ENCODE results near the gene SCMH1.
"Not testable (repeated sequence)": the region's sequence is repeated elsewhere in the genome, so short reads cannot be mapped to it uniquely, and the experiment has no call there.

The SCMH1 gene

GRCh38 chr1:41215623-41216022 is 26.5 kb downstream of the SCMH1 start:
- Histone ChIP-seq H3K36me3 (no peaks in the 10 kb centered on the region), H3K27me3 (no peaks in the 10 kb centered on the region), H3K9me3 (no peaks in the 10 kb centered on the region), H3K4me3 (ENCODE audit: low read depth, low read length) (no peak overlapping the region), H3K4me1 (no peaks in the 10 kb centered on the region)
- TF ChIP-seq, protein P1, sequence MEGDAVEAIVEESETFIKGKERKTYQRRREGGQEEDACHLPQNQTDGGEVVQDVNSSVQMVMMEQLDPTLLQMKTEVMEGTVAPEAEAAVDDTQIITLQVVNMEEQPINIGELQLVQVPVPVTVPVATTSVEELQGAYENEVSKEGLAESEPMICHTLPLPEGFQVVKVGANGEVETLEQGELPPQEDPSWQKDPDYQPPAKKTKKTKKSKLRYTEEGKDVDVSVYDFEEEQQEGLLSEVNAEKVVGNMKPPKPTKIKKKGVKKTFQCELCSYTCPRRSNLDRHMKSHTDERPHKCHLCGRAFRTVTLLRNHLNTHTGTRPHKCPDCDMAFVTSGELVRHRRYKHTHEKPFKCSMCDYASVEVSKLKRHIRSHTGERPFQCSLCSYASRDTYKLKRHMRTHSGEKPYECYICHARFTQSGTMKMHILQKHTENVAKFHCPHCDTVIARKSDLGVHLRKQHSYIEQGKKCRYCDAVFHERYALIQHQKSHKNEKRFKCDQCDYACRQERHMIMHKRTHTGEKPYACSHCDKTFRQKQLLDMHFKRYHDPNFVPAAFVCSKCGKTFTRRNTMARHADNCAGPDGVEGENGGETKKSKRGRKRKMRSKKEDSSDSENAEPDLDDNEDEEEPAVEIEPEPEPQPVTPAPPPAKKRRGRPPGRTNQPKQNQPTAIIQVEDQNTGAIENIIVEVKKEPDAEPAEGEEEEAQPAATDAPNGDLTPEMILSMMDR (IDR thresholded peaks at IDR 0.05; ENCODE audit: low read depth, low read length): no peak
- DNase-seq: no peak

DNA sequence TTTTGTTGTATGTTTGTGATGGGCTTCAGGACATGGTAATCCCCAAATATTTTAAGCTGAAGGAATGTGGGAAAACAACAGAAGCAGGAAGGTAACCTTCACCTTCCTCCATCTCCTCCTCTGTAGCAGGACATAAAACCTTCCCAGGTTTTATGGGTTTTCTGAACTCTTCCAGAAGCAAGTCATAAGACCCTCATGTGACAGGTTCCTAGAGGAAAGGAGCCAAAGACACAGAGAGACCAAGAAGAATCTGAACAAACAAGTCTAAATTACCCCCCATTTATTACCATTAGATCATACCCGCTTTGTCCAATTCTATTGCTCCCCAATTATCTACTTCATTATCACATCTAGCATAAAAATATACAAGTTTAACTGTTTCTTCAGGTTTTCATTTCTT is 28.8 kb downstream of the SCMH1 start:
- Histone ChIP-seq H3K4me3 (ENCODE audit: low read depth, low read length) (no peak overlapping the region), H3K4me1 (no peaks in the 10 kb centered on the region), H3K9me3 (no peaks in the 10 kb centered on the region), H3K27me3 (no peaks in the 10 kb centered on the region), H3K36me3 (no peaks in the 10 kb centered on the region)
- no peak for DNase-seq
- TF ChIP-seq, protein P1 (IDR thresholded peaks at IDR 0.05; ENCODE audit: low read depth, low read length): no peak

- H3K4me1 ChIP-seq; DNase-seq; H3K9me3 ChIP-seq; H3K27me3 ChIP-seq; H3K4me3 ChIP-seq (ENCODE audit: low read depth, low read length); H3K36me3 ChIP-seq: not testable (repeated sequence)
Observed at GRCh38 chr1:41211608-41212007, 30.5 kb downstream of the SCMH1 start.

DNA sequence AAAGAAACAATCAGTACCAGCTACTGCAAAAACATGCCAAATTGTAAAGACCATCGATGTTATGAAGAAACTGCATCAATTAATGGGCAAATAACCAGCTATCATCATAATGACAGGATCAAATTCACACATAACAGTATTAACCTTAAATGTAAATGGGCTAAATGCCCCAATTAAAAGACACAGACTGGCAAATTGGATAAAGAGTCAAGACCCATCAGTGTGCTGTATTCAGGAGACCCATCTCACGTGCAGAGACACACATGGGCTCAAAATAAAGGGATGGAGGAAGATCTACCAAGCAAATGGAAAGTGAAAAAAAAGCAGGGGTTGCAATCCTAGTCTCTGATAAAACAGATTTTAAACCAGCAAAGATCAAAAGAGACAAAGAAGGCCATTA is 35.1 kb downstream of the SCMH1 start:
- not testable (repeated sequence) for DNase-seq; H3K4me3 ChIP-seq (ENCODE audit: low read depth, low read length); H3K9me3 ChIP-seq; H3K4me1 ChIP-seq; H3K36me3 ChIP-seq; H3K27me3 ChIP-seq

DNA sequence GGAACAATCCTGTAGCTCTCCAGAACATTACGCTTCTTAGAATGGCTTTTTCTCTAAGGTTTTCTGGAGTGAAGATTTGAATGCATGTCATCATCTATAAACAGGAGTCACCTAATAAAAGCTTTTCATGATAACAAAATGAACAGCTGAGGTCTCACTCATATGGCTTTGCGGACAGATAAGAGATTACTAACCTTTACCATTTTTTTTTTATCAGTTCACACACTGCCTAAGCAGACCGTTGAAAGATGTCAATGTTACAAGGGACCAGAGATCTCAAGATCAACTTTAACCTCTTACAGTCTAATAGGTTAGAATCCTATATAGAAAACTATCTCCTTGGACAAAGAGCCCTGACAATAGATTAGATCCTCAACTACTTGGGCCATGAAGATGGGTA is 41.4 kb downstream of the SCMH1 start:
- no peaks in the 10 kb centered on the region for H3K27me3 ChIP-seq
- no peaks in the 10 kb centered on the region for H3K4me1 ChIP-seq
- no peaks in the 10 kb centered on the region for H3K36me3 ChIP-seq
- TF ChIP-seq, protein P1 (IDR thresholded peaks at IDR 0.05; ENCODE audit: low read depth, low read length): no peak
- H3K4me3 ChIP-seq (ENCODE audit: low read depth, low read length): no peak overlapping the region
- no peaks in the 10 kb centered on the region for H3K9me3 ChIP-seq
- DNase-seq: no peak

- Histone ChIP-seq H3K9me3 (no peaks in the 10 kb centered on the region), H3K27me3 (no peaks in the 10 kb centered on the region)
Observed at GRCh38 chr1:41199375-41199774, 42.7 kb downstream of the SCMH1 start.

DNA sequence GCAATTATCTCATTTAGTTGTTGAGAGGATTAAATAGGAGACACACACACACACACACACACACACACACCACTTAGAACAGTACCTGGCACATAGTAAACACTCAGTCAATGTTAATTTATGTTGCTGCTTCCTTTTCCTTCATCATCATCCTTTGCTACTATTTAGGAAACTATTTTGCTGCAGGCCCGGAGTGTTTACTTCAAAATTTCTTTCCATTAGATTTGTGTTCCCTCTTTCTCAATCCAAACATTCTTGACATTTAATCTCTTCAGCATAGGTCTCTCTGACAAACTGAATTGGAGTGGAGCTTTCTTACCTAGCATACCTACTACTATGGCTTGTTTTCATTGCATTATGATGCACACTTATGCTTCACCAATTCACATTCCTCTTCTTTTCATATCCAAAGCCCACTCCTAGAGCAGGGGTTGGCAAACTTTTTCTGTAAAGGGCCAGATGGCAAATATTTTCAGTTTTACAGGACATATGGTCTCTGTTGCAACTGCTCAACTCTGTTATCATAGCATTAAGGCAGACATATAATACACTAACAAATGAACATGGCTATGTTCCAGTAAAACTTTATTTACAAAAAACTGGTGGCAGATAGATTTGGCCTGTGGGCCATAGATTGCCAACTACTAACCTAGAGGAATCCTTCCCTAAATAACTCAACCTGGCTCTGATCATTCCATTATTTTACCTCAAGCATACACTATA is 49.5 kb downstream of the SCMH1 start:
- TF ChIP-seq, protein P1 (IDR thresholded peaks at IDR 0.05; ENCODE audit: low read depth, low read length): no peak
- H3K36me3 ChIP-seq: no peaks in the 10 kb centered on the region
- H3K4me3 ChIP-seq (ENCODE audit: low read depth, low read length): no peak overlapping the region
- no peak for DNase-seq
- H3K9me3 ChIP-seq: no peaks in the 10 kb centered on the region
- H3K4me1 ChIP-seq: no peaks in the 10 kb centered on the region
- H3K27me3 ChIP-seq: no peaks in the 10 kb centered on the region

More at GRCh38 chr1:41199375-41199774, 42.7 kb downstream of the SCMH1 start:
- Histone ChIP-seq H3K4me3 (ENCODE audit: low read depth, low read length) (no peak overlapping the region), H3K36me3 (no peaks in the 10 kb centered on the region), H3K4me1 (no peaks in the 10 kb centered on the region)
- no peak for DNase-seq
- TF ChIP-seq, protein P1 (IDR thresholded peaks at IDR 0.05; ENCODE audit: low read depth, low read length): no peak

Measured in BE2C (cell line).